IgD-negative memory B cell (primary cell): Measurements from ENCODE around the gene SPDL1. TPM values are rescaled to one million over a fixed set of nuclear protein-coding genes. Genes with fewer than 3 reads are reported as not detected.

Source experiments
- H3K27ac Mint-ChIP-seq, 3 donors: one replicate each; pipeline ENCODE4 v1.8.0; 2020 to 2022; ENCODE audit warnings: mild to moderate bottlenecking in 3 of 3, mixed read lengths in 3 of 3, moderate library complexity in 1 of 3
- H3K27me3 Mint-ChIP-seq: one replicate; pipeline ENCODE4 v1.8.0; 2021; ENCODE audit warnings: mixed read lengths
- H3K36me3 Mint-ChIP-seq: one replicate; pipeline ENCODE4 v1.8.0; 2020; ENCODE audit warnings: mild to moderate bottlenecking, mixed read lengths
- H3K4me1 Mint-ChIP-seq, 3 donors: one replicate each; pipeline ENCODE4 v1.8.0; 2020 to 2022; ENCODE audit warnings: mixed read lengths in 3 of 3, mild to moderate bottlenecking in 1 of 3
- H3K4me3 Mint-ChIP-seq, 4 donors: one replicate each; pipeline ENCODE4 v1.8.0; 2020 to 2022; ENCODE audit warnings: mild to moderate bottlenecking in 4 of 4, mixed read lengths in 4 of 4, moderate library complexity in 3 of 4
- H3K9me3 Mint-ChIP-seq, 3 donors: one replicate each; pipeline ENCODE4 v1.8.0; 2020 to 2021; ENCODE audit warnings: mixed read lengths in 3 of 3, mild to moderate bottlenecking in 1 of 3
- polyA plus RNA-seq: library from polyadenylated mRNA; unstranded; fragments of 300-500 nt; fragmentation: Illumina TruSeq; gene quantifications from one replicate; pipeline ENCODE4 v1.2.3, GENCODE V29; 2021

SPDL1 gene
- polyA plus RNA-seq, 1 donor from 2014 or later, result 7.9 TPM

GRCh38 chr5:169631360-169631759 is 47.8 kb downstream of the SPDL1 start:
- Mint-ChIP-seq H3K4me3 (no peak overlapping the region), H3K27me3 (no peaks in the 10 kb centered on the region), H3K9me3 (peaks cover 0 to 9% (median 3%) of the 10 kb centered on the region in 3 donors), H3K27ac (no peak overlapping the region), H3K4me1 (peaks cover 0 to 4% (median 1%) of the 10 kb centered on the region in 3 donors), H3K36me3 (no peaks in the 10 kb centered on the region)

- Mint-ChIP-seq H3K4me1 (peaks cover 5 to 10% (median 6%) of the 10 kb centered on the region in 3 donors), H3K9me3 (peaks cover 0 to 9% (median 3%) of the 10 kb centered on the region in 3 donors), H3K27ac (no peak overlapping the region), H3K36me3 (no peaks in the 10 kb centered on the region), H3K27me3 (no peaks in the 10 kb centered on the region), H3K4me3 (peak overlapping the region in 1 of 4 donors; percentile 46)
Measured at GRCh38 chr5:169632946-169633345, 49.4 kb downstream of the SPDL1 start.

- Mint-ChIP-seq H3K36me3 (peaks cover 3% of the 10 kb centered on the region), H3K27me3 (no peaks in the 10 kb centered on the region), H3K9me3 (peaks cover 0 to 9% (median 3%) of the 10 kb centered on the region in 3 donors), H3K4me3 (peak overlapping the region in 1 of 4 donors; percentile 68), H3K27ac (no peak overlapping the region), H3K4me1 (peaks cover 14 to 20% (median 18%) of the 10 kb centered on the region in 3 donors)
Measured at GRCh38 chr5:169634606-169635005, 51.0 kb downstream of the SPDL1 start.

- peak overlapping the region in 1 of 3 donors; percentile 76 for H3K27ac Mint-ChIP-seq
- peak overlapping the region; percentile 81 to 97 (median 92) for H3K4me3 Mint-ChIP-seq
- H3K27me3 Mint-ChIP-seq, result no peaks in the 10 kb centered on the region
- H3K4me1 Mint-ChIP-seq, result peaks cover 23 to 29% (median 28%) of the 10 kb centered on the region in 3 donors
- H3K36me3 Mint-ChIP-seq, result peaks cover 4% of the 10 kb centered on the region
- peaks cover 0 to 9% (median 3%) of the 10 kb centered on the region in 3 donors for H3K9me3 Mint-ChIP-seq
Measured at GRCh38 chr5:169635936-169636335, 52.4 kb downstream of the SPDL1 start.

GRCh38 chr5:169636477-169637084 is 53.0 kb downstream of the SPDL1 start:
- Mint-ChIP-seq H3K4me1 (peaks cover 28 to 35% (median 33%) of the 10 kb centered on the region in 3 donors), H3K4me3 (peak overlapping the region; percentile 81 to 97 (median 92)), H3K36me3 (peaks cover 4% of the 10 kb centered on the region), H3K9me3 (peaks cover 0 to 9% (median 3%) of the 10 kb centered on the region in 3 donors), H3K27me3 (no peaks in the 10 kb centered on the region), H3K27ac (peak overlapping the region; percentile 76 to 93 (median 81))

- Mint-ChIP-seq H3K27me3 (no peaks in the 10 kb centered on the region), H3K27ac (peak within 1 kb of the TSS; percentile 76 to 93 (median 89)), H3K36me3 (peaks cover 4% of the 10 kb centered on the region), H3K9me3 (peaks cover 0 to 9% (median 3%) of the 10 kb centered on the region in 3 donors), H3K4me3 (peak within 1 kb of the TSS; percentile 81 to 97 (median 92)), H3K4me1 (peaks cover 33 to 41% (median 38%) of the 10 kb centered on the region in 3 donors)
Measured at GRCh38 chr5:169637085-169637548, 53.5 kb downstream of the SPDL1 start, which contains the start of gene DOCK2. Gene DOCK2 (plus strand): TSS chr5:169637275. CDS start chr5:169637327, 52 bp downstream.

- peaks cover 4% of the 10 kb centered on the region for H3K36me3 Mint-ChIP-seq
- H3K27me3 Mint-ChIP-seq, result no peaks in the 10 kb centered on the region
- H3K27ac Mint-ChIP-seq, result peak overlapping the region; percentile 76 to 93 (median 89)
- H3K4me3 Mint-ChIP-seq, result peak overlapping the region; percentile 81 to 96 (median 92)
- peaks cover 35 to 44% (median 42%) of the 10 kb centered on the region in 3 donors for H3K4me1 Mint-ChIP-seq
- peaks cover 0 to 9% (median 3%) of the 10 kb centered on the region in 3 donors for H3K9me3 Mint-ChIP-seq
Measured at GRCh38 chr5:169637549-169638121, 54.1 kb downstream of the SPDL1 start.

GRCh38 chr5:169641253-169641652 is 57.7 kb downstream of the SPDL1 start:
- Mint-ChIP-seq H3K27me3 (no peaks in the 10 kb centered on the region), H3K9me3 (no peaks in the 10 kb centered on the region), H3K4me3 (peak overlapping the region in 1 of 4 donors; percentile 16), H3K27ac (peak overlapping the region in 1 of 3 donors; percentile 63), H3K36me3 (peaks cover 8% of the 10 kb centered on the region), H3K4me1 (peaks cover 49 to 71% (median 62%) of the 10 kb centered on the region in 3 donors)

GRCh38 chr5:169646856-169647255 is 63.3 kb downstream of the SPDL1 start:
- Mint-ChIP-seq H3K4me1 (peaks cover 71 to 88% (median 82%) of the 10 kb centered on the region in 3 donors), H3K27me3 (no peaks in the 10 kb centered on the region), H3K36me3 (peaks cover 9% of the 10 kb centered on the region), H3K4me3 (peak overlapping the region in 2 of 4 donors; percentile 19 to 49), H3K27ac (peak overlapping the region in 2 of 3 donors; percentile 18 to 84), H3K9me3 (no peaks in the 10 kb centered on the region)

- Mint-ChIP-seq H3K4me1 (peaks cover 73 to 87% (median 77%) of the 10 kb centered on the region in 3 donors), H3K27me3 (no peaks in the 10 kb centered on the region), H3K9me3 (no peaks in the 10 kb centered on the region), H3K27ac (peak overlapping the region; percentile 43 to 87 (median 85)), H3K36me3 (peaks cover 9% of the 10 kb centered on the region), H3K4me3 (peak overlapping the region in 3 of 4 donors; percentile 10 to 83 (median 80))
Measured at GRCh38 chr5:169647566-169647965, 64.0 kb downstream of the SPDL1 start.

- H3K9me3 Mint-ChIP-seq, result no peaks in the 10 kb centered on the region
- H3K27me3 Mint-ChIP-seq, result no peaks in the 10 kb centered on the region
- peak overlapping the region in 3 of 4 donors; percentile 19 to 39 (median 21) for H3K4me3 Mint-ChIP-seq
- H3K36me3 Mint-ChIP-seq, result peaks cover 11% of the 10 kb centered on the region
- H3K27ac Mint-ChIP-seq, result peak overlapping the region in 2 of 3 donors; percentile 85 to 91
- H3K4me1 Mint-ChIP-seq, result peaks cover 72 to 91% (median 77%) of the 10 kb centered on the region in 3 donors
Measured at GRCh38 chr5:169648725-169649310, 65.2 kb downstream of the SPDL1 start.

- Mint-ChIP-seq H3K27me3 (no peaks in the 10 kb centered on the region), H3K36me3 (peaks cover 10% of the 10 kb centered on the region), H3K9me3 (no peaks in the 10 kb centered on the region), H3K4me1 (peaks cover 75 to 92% (median 80%) of the 10 kb centered on the region in 3 donors), H3K4me3 (peak overlapping the region in 3 of 4 donors; percentile 21 to 75 (median 72)), H3K27ac (peak overlapping the region in 2 of 3 donors; percentile 85 to 91)
Measured at GRCh38 chr5:169649486-169649885, 65.9 kb downstream of the SPDL1 start.

GRCh38 chr5:169650701-169651331 is 67.2 kb downstream of the SPDL1 start:
- Mint-ChIP-seq H3K4me3 (peak overlapping the region; percentile 9 to 87 (median 70)), H3K27me3 (no peaks in the 10 kb centered on the region), H3K9me3 (no peaks in the 10 kb centered on the region), H3K4me1 (peaks cover 77 to 94% (median 90%) of the 10 kb centered on the region in 3 donors), H3K36me3 (peaks cover 14% of the 10 kb centered on the region), H3K27ac (peak overlapping the region; percentile 73 to 90 (median 77))

GRCh38 chr5:169651526-169651925 is 68.0 kb downstream of the SPDL1 start:
- Mint-ChIP-seq H3K9me3 (no peaks in the 10 kb centered on the region), H3K36me3 (peaks cover 14% of the 10 kb centered on the region), H3K27me3 (no peaks in the 10 kb centered on the region), H3K4me1 (peaks cover 77 to 94% (median 89%) of the 10 kb centered on the region in 3 donors), H3K4me3 (peak overlapping the region in 2 of 4 donors; percentile 55 to 83), H3K27ac (peak overlapping the region; percentile 73 to 90 (median 77))
